HG03135 (cell line): ENCODE results near the gene SV2A.
"Not testable (repeated sequence)": the region's sequence is repeated elsewhere in the genome, so short reads cannot be mapped to it uniquely, and the experiment has no call there.

Experiments used
- ATAC-seq: cut with Tn5 transposase; IDR thresholded peaks from one replicate; pipeline ENCODE4 v1.9.1; 2021; ENCODE audit warnings: mild to moderate bottlenecking, moderate library complexity; ENCODE audit not compliant: unreplicated experiment

The SV2A gene

GRCh38 chr1:149887196-149887455, 30.5 kb downstream of the SV2A start:
- peak; percentile 0 for ATAC-seq

- peak; percentile 59 for ATAC-seq
Measured at GRCh38 chr1:149886396-149887195, 31.0 kb downstream of the SV2A start.

GRCh38 chr1:149886121-149886395, 31.6 kb downstream of the SV2A start:
- not testable (repeated sequence) for ATAC-seq

GRCh38 chr1:149885339-149886120, 32.1 kb downstream of the SV2A start:
- no peak for ATAC-seq

DNA sequence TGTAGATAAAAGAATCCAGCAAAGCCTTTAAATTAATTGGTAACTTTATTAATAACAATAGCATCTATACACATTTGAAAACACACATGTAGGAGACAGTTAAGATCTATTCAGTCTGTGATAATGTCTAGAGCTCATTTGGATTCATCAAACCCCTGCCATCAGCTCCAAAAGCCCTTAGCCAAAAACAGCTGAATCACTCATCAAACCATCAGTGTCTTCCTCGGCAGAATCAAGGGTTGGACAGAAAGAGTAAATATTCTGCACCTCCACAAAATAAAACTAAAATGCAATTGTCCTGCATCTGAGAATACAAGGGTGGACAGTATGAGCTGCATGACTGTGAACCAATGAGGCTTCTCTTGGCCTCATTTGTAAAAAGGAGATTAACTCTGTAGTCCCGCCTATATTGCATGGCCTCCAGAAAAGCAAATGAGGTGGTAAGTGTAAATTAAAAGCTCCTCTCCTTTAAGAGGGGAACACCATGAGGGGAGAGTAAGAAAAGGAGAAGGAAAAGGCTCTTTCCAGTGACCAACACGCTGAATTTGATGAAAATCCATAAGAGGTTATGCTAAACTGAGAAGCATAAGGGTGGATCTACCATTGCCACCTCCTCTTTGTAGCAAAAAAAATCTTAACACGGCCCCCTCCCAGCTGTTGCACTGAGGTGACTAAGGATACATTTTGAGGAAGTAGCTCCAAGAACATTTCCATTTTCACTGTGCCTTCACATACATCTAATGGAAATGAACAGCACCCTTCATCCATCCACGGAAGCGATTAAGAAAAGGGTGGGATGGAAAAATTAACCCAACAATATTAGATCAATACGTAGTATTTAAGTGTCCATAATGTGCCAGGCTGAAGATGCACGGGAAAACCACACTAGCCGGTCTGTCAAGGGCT, 33.0 kb downstream of the SV2A start:
- no peak for ATAC-seq

DNA sequence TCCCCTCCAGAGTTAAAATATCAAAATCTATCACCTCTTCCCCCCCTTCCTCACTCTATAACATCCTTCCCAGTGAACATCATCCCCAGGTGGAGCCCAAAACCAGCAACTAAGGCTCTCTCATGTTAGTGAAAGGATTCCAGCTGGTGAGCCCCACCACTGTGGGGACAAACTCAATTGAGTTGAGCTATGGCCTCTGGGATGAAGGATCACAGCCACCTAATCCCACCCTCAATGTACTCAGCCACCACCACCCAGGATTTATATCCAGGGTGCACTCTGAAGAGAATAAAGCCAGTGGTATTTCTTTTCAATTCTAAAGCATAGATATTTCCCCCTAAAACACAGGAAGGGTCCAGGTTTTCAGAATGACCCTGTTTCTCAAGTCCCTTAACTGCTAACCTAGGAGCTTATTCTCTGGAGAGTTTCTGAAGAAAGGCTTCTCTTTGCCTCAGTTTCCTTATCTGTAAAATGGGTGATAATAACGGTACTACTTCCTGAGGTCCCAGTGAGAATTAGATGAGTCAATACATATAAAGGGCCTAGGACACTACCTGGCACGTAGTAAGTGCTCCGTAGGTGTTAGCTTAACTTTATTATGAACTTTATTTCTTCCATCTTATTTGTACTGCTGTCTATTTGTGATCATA, 33.9 kb downstream of the SV2A start:
- ATAC-seq = no peak

- ATAC-seq = no peak
Measured at GRCh38 chr1:149881876-149882275, 35.8 kb downstream of the SV2A start.

DNA sequence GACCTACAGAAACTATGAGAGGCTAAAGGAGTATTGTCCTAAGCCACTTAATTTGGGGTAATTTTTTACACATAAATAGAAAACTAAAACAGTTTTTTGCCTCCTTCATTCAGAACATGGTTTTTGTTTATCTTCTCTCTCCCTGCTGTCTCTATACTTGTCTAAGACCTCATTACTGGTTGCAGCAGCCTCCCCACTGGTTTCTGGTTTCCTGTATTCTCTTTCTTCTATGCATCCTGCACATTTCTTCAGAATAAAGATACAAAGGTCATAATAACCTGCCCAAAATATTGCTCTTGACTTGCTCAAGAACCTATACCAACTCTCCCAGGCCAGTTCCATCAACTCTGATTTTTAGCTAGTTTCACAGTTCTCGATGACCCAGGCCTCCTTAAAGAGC, 38.1 kb downstream of the SV2A start:
- ATAC-seq = no peak

- no peak for ATAC-seq
Measured at GRCh38 chr1:149877211-149877946, 40.3 kb downstream of the SV2A start.

GRCh38 chr1:149873060-149873459, 44.6 kb downstream of the SV2A start:
- ATAC-seq = not testable (repeated sequence)

- not testable (repeated sequence) for ATAC-seq
Measured at GRCh38 chr1:149866887-149867286, 50.8 kb downstream of the SV2A start.

DNA sequence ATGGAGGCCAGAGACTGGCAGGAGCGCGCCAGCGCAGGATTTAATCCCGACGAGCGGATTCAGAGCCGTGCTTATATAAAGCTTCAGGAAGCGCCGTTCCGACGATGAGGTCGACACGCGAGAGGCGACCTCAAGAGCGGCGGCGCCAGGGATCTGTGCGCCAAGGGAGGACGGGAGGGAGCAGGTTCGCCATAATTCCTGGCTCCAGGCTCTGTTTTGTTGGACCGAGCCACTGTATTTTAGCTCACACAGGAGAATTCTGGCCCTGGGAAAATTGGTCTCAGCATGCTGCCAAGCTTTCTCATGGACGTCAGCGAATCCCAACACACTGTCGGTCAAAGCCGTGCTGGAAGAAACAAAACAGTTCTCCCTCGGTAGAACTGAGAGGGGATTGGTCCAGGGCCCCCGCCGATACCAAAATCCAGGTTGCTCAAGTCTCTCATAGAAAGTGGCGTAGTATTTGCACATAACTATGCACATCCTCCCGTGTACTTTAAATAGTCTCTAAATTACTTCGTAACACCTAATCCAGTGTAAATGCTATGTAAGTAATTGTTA, 56.1 kb downstream of the SV2A start:
- peak; percentile 6 for ATAC-seq

DNA sequence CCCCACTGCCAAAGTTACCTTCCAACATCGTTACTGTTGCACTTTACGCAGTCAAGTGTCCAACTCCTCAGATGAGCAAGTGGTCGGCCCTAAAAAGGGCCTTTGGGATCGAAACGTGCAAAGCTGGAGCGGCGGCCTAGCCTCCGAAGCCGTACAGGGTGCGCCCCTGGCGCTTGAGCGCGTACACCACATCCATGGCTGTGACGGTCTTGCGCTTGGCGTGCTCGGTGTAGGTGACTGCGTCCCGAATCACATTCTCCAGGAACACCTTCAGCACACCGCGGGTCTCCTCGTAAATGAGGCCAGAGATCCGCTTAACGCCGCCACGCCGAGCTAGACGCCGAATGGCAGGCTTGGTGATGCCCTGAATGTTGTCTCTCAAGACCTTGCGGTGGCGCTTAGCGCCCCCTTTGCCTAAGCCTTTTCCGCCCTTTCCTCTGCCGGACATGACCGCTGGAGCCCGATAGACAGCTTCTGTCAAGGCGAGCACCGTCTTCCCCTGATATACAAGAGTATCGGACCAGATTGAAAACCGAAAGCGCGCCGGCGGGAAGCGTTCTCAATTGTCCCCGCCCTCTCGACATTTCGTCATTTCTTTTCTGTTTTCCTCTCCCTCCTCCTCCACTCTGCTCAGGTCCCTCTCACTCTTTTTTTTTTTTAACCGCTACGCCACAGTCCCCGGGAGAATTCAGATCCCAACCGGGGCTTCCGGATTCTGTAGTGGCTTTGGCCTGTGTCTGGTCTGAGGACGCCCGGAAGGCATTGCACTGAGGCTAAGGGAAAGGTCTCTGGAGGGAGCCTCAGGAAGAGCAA, 56.8 kb downstream of the SV2A start:
- peak; percentile 66 for ATAC-seq

DNA sequence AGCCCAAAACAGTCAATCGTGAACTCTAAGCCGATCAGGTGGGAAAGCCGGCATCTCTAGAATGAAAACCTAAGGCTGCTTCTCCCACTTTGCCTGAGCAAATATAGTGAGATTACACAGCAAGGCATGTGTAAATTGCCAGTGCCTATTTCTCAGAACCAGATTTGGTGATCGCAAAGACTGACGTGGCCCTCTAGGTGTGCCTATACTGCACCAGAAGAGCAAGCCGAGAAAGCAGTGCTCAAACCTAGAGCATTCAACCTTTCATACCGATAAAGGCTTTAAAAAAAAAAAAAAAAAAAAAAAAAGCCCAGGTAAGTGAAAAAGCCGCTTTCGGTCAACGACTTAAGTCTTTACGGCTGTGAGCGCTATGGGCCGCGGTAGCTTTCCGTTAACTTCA, 57.4 kb downstream of the SV2A start:
- ATAC-seq = not testable (repeated sequence)
